GM12878 (cell line): Measurements from ENCODE around the gene SRP14.

Experiments used
- ATF7 ChIP-seq: fragments of 450-650 bp; IDR thresholded peaks from 2 replicates; pipeline ENCODE4 v1.6.1; 2016; ENCODE audit warnings: low read depth, mild to moderate bottlenecking
- BACH1 ChIP-seq: fragments of 450-650 bp; IDR thresholded peaks from 2 replicates; pipeline ENCODE4 v1.6.1; 2017; ENCODE audit warnings: mild to moderate bottlenecking, borderline replicate concordance
- CHD1 ChIP-seq: IDR thresholded peaks from 2 replicates; pipeline ENCODE4 v1.6.1; 2012; ENCODE audit warnings: low read depth, low read length, improper control_type of control experiment
- TF ChIP-seq, protein P1 (sequence below): IDR thresholded peaks from 2 replicates; pipeline ENCODE4 v1.6.1; 2012; ENCODE audit warnings: low read depth, low read length, improper control_type of control experiment

DNA sequence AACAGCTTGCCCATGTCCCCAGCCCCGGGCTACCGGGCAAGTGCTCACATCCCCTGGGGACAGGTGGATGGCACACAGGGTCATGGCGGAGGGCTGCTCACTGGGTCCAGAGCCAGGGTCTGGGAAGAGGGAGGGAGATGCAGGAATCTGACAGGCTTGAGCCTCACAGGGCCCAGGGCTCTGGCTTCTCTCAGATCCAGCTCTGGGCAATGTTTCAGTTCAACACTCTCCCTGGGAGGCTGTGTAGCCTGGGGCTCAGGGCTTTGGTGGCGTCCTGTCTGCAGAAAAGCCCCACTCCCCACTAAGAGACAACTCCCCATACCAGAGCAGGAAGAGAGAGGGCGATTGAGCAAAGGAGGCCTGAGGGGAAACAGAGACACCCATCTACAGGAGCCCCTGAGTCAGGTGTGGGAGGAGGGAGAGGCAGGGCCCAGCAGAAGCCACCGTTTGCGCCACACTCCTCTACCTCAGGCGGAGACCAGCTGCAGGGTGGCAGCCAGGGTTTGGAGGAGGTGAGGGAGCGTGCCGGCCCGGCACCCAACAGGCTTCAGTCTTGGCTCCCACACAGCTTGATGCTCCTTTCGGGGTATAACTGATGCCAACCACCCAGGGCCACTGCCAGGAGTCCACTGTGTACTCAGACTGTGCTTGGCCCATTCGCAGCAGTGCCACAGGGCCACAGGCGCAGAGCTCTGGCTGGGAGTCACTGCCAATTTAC lies 16.8 kb upstream of the SRP14 start:
- TF ChIP-seq CHD1 (no peak), ATF7 (no peak), BACH1 (no peak)
- TF ChIP-seq, protein P1, sequence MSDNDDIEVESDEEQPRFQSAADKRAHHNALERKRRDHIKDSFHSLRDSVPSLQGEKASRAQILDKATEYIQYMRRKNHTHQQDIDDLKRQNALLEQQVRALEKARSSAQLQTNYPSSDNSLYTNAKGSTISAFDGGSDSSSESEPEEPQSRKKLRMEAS, result no peak
